ENCODE results near the gene JMJD1C.

GRCh38 chr10:63491588-63492316, 26.0 kb upstream of the JMJD1C start:
- TF ChIP-seq CTCF (conservative IDR thresholded peaks at IDR 0.05) = no peak
- TF ChIP-seq ZFX (IDR thresholded peaks at IDR 0.05) = no peak

Measured in C4-2B (cell line).